Vagina (tissue), 2 donors: ENCODE data around the gene RPL27A. TPM values are rescaled to one million over a fixed set of nuclear protein-coding genes. Genes with fewer than 3 reads are reported as not detected.
A peak's percentile ranks its signal among the peaks of the same experiment; 100 is the strongest.

Experiments used
- DNase-seq, 2 donors: peaks; one replicate each; pipeline ENCODE4 v3.0.0-alpha.2; 2017; ENCODE audit errors: extremely low spot score in 2 of 2
- H3K27ac ChIP-seq: fragments of 200-600 bp; sonication (generic); one replicate; pipeline ENCODE4 v1.5.1; 2019
- H3K27me3 ChIP-seq: fragments of 200-600 bp; sonication (generic); one replicate; pipeline ENCODE4 v1.5.1; 2019
- H3K36me3 ChIP-seq, 2 donors: fragments of 200-600 bp; sonication (generic); one replicate each; pipeline ENCODE4 v1.5.1; 2017 to 2019
- H3K4me1 ChIP-seq: fragments of 200-600 bp; sonication (generic); one replicate; pipeline ENCODE4 v1.5.1; 2019
- H3K4me3 ChIP-seq, 2 donors: fragments of 200-600 bp; sonication (generic); 1 replicate in 1 of 2; 2 replicates in 1 of 2; pipeline ENCODE4 v1.5.1; 2016 to 2019
- H3K9me3 ChIP-seq: fragments of 200-600 bp; sonication (generic); one replicate; pipeline ENCODE4 v1.5.1; 2019
- POLR2A ChIP-seq, 2 donors: fragments of 450-650 bp; IDR thresholded peaks; one replicate each; pipeline ENCODE4 v1.6.1; 2017; ENCODE audit warnings: antibody characterized with exemption in 2 of 2, mild to moderate bottlenecking in 2 of 2, moderate library complexity in 2 of 2
- POLR2AphosphoS5 ChIP-seq, 2 donors: sonication (generic); formaldehyde crosslinking; IDR thresholded peaks; one replicate each; pipeline ENCODE4 v1.9.0; 2017; ENCODE audit warnings: antibody characterized with exemption in 2 of 2, mild to moderate bottlenecking in 2 of 2, low read depth in 1 of 2; ENCODE audit not compliant: insufficient read depth in 1 of 2
- intact Hi-C: fragments of 100-400 bp; cut with DNase I; formaldehyde crosslinking; loops from one replicate; pipeline ENCODE4 v1.15.1; 2023
- total RNA-seq: library from RNA; depleted of rRNA; stranded (reverse); fragments of >200 nt; gene quantifications from one replicate; pipeline ENCODE4 v1.2.3, GENCODE V29; 2016
- TF ChIP-seq, protein P1 (sequence below), 3 experiments: fragments of 450-650 bp in 2 of 3; fragments of 200-600 bp in 1 of 3; sonication (generic) in 1 of 3; IDR thresholded peaks; one replicate each; pipeline ENCODE4 v1.5.1; 2017 to 2019; ENCODE audit warnings: antibody characterized with exemption in 3 of 3, mild to moderate bottlenecking in 2 of 3, moderate library complexity in 2 of 3

RPL27A gene
- total RNA-seq, 1 donor from 2014 or later = 1,279 TPM

DNA sequence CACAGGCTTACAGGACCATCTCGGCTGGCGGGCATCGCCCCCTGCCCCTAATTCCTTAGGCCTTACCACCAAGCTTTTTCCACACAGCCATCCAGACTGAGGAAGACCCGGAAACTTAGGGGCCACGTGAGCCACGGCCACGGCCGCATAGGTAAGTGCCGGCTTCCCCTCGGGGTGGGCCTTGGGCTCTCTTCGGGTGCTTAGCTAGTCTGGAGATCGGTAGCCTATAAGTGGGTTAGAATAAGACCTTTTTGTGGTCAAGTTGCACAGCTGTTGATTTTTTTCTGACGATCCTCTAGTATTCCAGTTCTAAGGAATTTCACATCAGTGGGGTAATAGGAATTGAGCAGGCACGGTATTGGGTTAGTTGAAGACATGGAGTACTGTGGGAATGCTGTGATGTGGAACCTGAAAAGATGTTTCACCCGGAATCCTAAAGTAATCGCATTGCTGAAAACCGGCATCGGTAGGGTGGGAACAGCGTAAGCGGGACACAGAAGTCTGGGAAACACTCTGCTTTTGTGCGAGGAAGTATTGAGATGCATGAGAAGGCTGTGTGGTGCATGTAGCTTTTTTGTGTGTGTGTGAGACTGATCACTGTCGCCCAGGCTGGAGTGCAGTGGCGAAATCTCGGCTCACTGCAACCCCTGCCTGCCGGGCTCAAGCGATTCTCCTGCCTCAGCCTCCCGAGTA is 669 bp downstream of the RPL27A start:
- no peaks in the 10 kb centered on the region for H3K27me3 ChIP-seq
- intact Hi-C loops = loop anchor here (10.0 kb wide), 1 partner anchor 282 kb away; the partner anchor contains the start of gene TMEM9B
- DNase-seq = no peak
- TF ChIP-seq POLR2A (IDR thresholded peaks at IDR 0.05) (no peak), POLR2AphosphoS5 (IDR thresholded peaks at IDR 0.05; ENCODE audit: insufficient read depth in 1 of 2, low read depth in 1 of 2) (no peak)
- TF ChIP-seq, protein P1, sequence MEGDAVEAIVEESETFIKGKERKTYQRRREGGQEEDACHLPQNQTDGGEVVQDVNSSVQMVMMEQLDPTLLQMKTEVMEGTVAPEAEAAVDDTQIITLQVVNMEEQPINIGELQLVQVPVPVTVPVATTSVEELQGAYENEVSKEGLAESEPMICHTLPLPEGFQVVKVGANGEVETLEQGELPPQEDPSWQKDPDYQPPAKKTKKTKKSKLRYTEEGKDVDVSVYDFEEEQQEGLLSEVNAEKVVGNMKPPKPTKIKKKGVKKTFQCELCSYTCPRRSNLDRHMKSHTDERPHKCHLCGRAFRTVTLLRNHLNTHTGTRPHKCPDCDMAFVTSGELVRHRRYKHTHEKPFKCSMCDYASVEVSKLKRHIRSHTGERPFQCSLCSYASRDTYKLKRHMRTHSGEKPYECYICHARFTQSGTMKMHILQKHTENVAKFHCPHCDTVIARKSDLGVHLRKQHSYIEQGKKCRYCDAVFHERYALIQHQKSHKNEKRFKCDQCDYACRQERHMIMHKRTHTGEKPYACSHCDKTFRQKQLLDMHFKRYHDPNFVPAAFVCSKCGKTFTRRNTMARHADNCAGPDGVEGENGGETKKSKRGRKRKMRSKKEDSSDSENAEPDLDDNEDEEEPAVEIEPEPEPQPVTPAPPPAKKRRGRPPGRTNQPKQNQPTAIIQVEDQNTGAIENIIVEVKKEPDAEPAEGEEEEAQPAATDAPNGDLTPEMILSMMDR (IDR thresholded peaks at IDR 0.05) = no peak
- H3K27ac ChIP-seq = peak overlapping the region; percentile 97
- peaks cover 0 to 38% of the 10 kb centered on the region in 2 donors for H3K36me3 ChIP-seq
- no peaks in the 10 kb centered on the region for H3K9me3 ChIP-seq
- H3K4me1 ChIP-seq = peaks cover 41% of the 10 kb centered on the region
- H3K4me3 ChIP-seq = peak overlapping the region; percentile 70 to 90

DNA sequence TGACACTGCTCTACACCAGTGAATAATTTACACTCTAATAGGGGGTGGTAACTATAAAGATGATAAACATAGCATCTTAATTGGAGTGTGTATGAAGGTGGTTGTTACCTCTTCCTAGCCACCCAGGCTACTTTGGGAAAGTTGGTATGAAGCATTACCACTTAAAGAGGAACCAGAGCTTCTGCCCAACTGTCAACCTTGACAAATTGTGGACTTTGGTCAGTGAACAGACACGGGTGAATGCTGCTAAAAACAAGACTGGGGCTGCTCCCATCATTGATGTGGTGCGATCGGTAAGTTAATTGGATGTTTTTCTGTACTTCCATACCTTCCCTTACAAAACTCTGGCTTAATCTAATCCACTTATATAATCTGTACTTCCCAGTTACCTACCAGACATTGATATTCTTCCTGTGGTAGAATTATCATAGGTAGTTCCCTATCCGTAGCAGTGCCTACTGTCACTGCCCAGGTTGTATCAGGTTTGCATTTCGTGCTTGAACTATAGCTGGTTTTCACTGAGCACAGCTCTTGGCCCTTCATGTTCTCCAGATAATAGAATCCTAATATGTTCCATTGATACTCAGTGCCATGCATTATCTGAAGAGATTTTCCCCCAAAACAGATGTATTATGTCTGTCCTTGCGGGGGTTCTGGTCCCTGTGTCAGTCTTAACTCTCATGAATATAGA is 2.2 kb downstream of the RPL27A start:
- TF ChIP-seq POLR2AphosphoS5 (IDR thresholded peaks at IDR 0.05; ENCODE audit: insufficient read depth in 1 of 2, low read depth in 1 of 2) (no peak), POLR2A (IDR thresholded peaks at IDR 0.05) (no peak)
- TF ChIP-seq, protein P1 (IDR thresholded peaks at IDR 0.05) = no peak
- Histone ChIP-seq H3K27ac (no peak overlapping the region), H3K36me3 (peaks cover 0 to 38% of the 10 kb centered on the region in 2 donors), H3K27me3 (no peaks in the 10 kb centered on the region), H3K9me3 (no peaks in the 10 kb centered on the region), H3K4me1 (peaks cover 44% of the 10 kb centered on the region), H3K4me3 (no peak overlapping the region)
- intact Hi-C loops = loop anchor here (5.0 to 10.0 kb wide), 2 partner anchors 128 to 280 kb away; partner anchors contain the start of gene TMEM9B
- DNase-seq = no peak

DNA sequence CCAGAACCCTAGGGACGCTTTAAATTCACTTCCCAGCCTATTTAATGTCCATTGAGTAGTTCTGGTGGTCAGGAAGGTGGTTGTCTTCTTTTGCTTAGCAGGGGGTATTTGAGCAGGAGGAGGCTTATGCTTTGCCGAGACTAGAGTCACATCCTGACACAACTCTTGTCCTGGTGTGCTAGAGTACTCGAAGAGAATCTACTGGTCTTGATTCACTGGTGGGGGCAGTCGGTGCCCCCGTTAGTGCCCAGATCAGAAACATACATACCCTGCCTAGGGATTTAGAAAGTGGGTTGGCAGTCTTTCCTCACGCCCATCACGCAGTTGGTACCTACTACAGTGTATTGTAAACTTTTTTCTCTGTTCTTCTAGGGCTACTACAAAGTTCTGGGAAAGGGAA is 2.7 kb downstream of the RPL27A start:
- intact Hi-C loops = loop anchor here (5.0 to 10.0 kb wide), 2 partner anchors 127 to 279 kb away; partner anchors contain the start of gene TMEM9B
- TF ChIP-seq POLR2A (IDR thresholded peaks at IDR 0.05) (no peak), POLR2AphosphoS5 (IDR thresholded peaks at IDR 0.05; ENCODE audit: insufficient read depth in 1 of 2, low read depth in 1 of 2) (no peak)
- TF ChIP-seq, protein P1 (IDR thresholded peaks at IDR 0.05) = no peak
- peaks cover 44% of the 10 kb centered on the region for H3K4me1 ChIP-seq

DNA sequence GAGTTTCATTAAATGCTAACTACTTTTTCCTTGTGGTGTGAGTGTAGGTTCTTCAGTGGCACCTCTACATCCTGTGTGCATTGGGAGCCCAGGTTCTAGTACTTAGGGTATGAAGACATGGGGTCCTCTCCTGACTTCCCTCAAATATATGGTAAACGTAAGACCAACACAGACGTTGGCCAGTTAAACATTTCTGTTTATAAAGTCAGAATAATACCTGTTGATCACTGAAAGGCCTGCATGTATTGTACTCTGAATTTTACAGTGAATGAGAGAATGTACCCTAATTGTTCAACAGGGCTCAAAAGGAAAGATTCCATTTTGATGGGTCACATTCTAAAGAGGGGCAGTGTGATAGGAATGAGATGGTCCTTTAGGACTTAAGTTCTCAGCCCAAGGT is 3.2 kb downstream of the RPL27A start:
- no peak overlapping the region for H3K27ac ChIP-seq
- no peak overlapping the region for H3K4me3 ChIP-seq
- H3K9me3 ChIP-seq = no peaks in the 10 kb centered on the region
- no peak for DNase-seq
- no peaks in the 10 kb centered on the region for H3K27me3 ChIP-seq
- peaks cover 0 to 38% of the 10 kb centered on the region in 2 donors for H3K36me3 ChIP-seq
- H3K4me1 ChIP-seq = peaks cover 44% of the 10 kb centered on the region
- TF ChIP-seq POLR2AphosphoS5 (IDR thresholded peaks at IDR 0.05; ENCODE audit: insufficient read depth in 1 of 2, low read depth in 1 of 2) (no peak), POLR2A (IDR thresholded peaks at IDR 0.05) (no peak)
- TF ChIP-seq, protein P1 (IDR thresholded peaks at IDR 0.05) = no peak
- intact Hi-C loops = loop anchor here (5.0 to 10.0 kb wide), 2 partner anchors 126 to 279 kb away; partner anchors contain the start of gene TMEM9B

More for the DNA sequence above, 2.7 kb downstream of the RPL27A start:
- Histone ChIP-seq H3K4me3 (no peak overlapping the region), H3K27me3 (no peaks in the 10 kb centered on the region), H3K27ac (no peak overlapping the region), H3K36me3 (peaks cover 0 to 38% of the 10 kb centered on the region in 2 donors), H3K9me3 (no peaks in the 10 kb centered on the region)
- DNase-seq = peak in 1 of 2 donors; percentile 74
